Naive thymus-derived CD4-positive, alpha-beta T cell (primary cell): Measurements from ENCODE around the gene SLA2. TPM values are rescaled to one million over a fixed set of nuclear protein-coding genes. Genes with fewer than 3 reads are reported as not detected.
A peak's percentile ranks its signal among the peaks of the same experiment; 100 is the strongest.

ENCODE experiments used
- ATAC-seq: fragments of 150-1000 bp; cut with Tn5 transposase; 2 replicates; pipeline ENCODE4 v1.10.0; 2021; ENCODE audit warnings: mild to moderate bottlenecking, moderate library complexity
- CTCF ChIA-PET: fragments of 350-600 bp; sonication (Branson Sonifier 250); formaldehyde crosslinking; loops from one replicate; lab custom pipeline; 2021; ENCODE audit warnings: antibody characterized with exemption; lab: Charles Lee
- POLR2A ChIA-PET: fragments of 350-600 bp; sonication (Branson Sonifier 250); formaldehyde crosslinking; loops from one replicate; lab custom pipeline; 2021; ENCODE audit warnings: antibody characterized with exemption, inconsistent platforms; lab: Charles Lee
- DNase-seq, 9 donors: peaks; one replicate each; pipeline versions ENCODE4 v3.0.0 to v3.0.0-alpha.2; 2020 to 2022; ENCODE audit warnings: mixed read lengths in 1 of 9
- H3K27ac ChIP-seq: one replicate; pipeline ENCODE4 v1.7.0; 2013; ENCODE audit warnings: mild to moderate bottlenecking, low read depth, low read length, moderate library complexity
- H3K27me3 ChIP-seq, 2 donors: one replicate each; pipeline ENCODE4 v1.7.0; 2013; ENCODE audit warnings: low read length in 2 of 2, mild to moderate bottlenecking in 2 of 2, moderate library complexity in 2 of 2; ENCODE audit not compliant: control insufficient read depth in 2 of 2, insufficient read depth in 2 of 2
- H3K36me3 ChIP-seq, 3 experiments: 1 replicate in 2 of 3; 2 replicates in 1 of 3; pipeline ENCODE4 v1.7.0; 2013; ENCODE audit warnings: low read length in 3 of 3, mild to moderate bottlenecking in 3 of 3, moderate library complexity in 1 of 3; ENCODE audit not compliant: insufficient read depth in 3 of 3, control insufficient read depth in 2 of 3
- H3K4me1 ChIP-seq, 2 donors: one replicate each; pipeline ENCODE4 v1.7.0; 2013; ENCODE audit warnings: low read length in 2 of 2, mild to moderate bottlenecking in 2 of 2, moderate library complexity in 1 of 2; ENCODE audit not compliant: control insufficient read depth in 2 of 2, insufficient read depth in 2 of 2
- H3K4me3 ChIP-seq: 2 replicates; pipeline ENCODE4 v1.7.0; 2013; ENCODE audit warnings: mild to moderate bottlenecking, low read length
- H3K9me3 ChIP-seq, 3 experiments: 1 replicate in 2 of 3; 2 replicates in 1 of 3; pipeline ENCODE4 v1.7.0; 2013; ENCODE audit warnings: low read length in 3 of 3; ENCODE audit not compliant: control insufficient read depth in 2 of 3
- H3K27ac Mint-ChIP-seq, 9 donors: one replicate each; pipeline ENCODE4 v1.8.0; 2020 to 2022; ENCODE audit warnings: mixed read lengths in 9 of 9, mild to moderate bottlenecking in 8 of 9, moderate library complexity in 5 of 9, inconsistent platforms in 2 of 9
- H3K27me3 Mint-ChIP-seq, 5 donors: one replicate each; pipeline ENCODE4 v1.8.0; 2021 to 2022; ENCODE audit warnings: mixed read lengths in 5 of 5, mild to moderate bottlenecking in 1 of 5
- H3K36me3 Mint-ChIP-seq, 5 donors: one replicate each; pipeline ENCODE4 v1.8.0; 2020 to 2022; ENCODE audit warnings: mixed read lengths in 5 of 5, mild to moderate bottlenecking in 3 of 5, inconsistent platforms in 1 of 5
- H3K4me1 Mint-ChIP-seq, 7 donors: one replicate each; pipeline ENCODE4 v1.8.0; 2020 to 2022; ENCODE audit warnings: mixed read lengths in 7 of 7, mild to moderate bottlenecking in 3 of 7, inconsistent platforms in 1 of 7
- H3K4me3 Mint-ChIP-seq, 10 donors: one replicate each; pipeline ENCODE4 v1.8.0; 2020 to 2022; ENCODE audit warnings: mild to moderate bottlenecking in 10 of 10, mixed read lengths in 10 of 10, moderate library complexity in 6 of 10, inconsistent platforms in 2 of 10
- H3K9me3 Mint-ChIP-seq, 11 donors: one replicate each; pipeline ENCODE4 v1.8.0; 2020 to 2022; ENCODE audit warnings: mixed read lengths in 11 of 11, mild to moderate bottlenecking in 4 of 11, inconsistent platforms in 1 of 11, moderate library complexity in 1 of 11
- intact Hi-C, 2 donors: fragments of 100-400 bp; cut with micrococcal nuclease; formaldehyde crosslinking; loops; one replicate each; pipeline ENCODE4 v1.15.1; 2023
- polyA plus RNA-seq, 2 donors: library from polyadenylated mRNA; unstranded; fragments of 300-500 nt; fragmentation: Illumina TruSeq; gene quantifications; one replicate each; pipeline ENCODE4 v1.2.3, GENCODE V29; 2021
- total RNA-seq, 6 experiments: library from RNA in 5 of 6; stranded (reverse) in 5 of 6; gene quantifications; 1 replicate in 5 of 6; 2 replicates in 1 of 6; pipeline ENCODE4 v1.2.3 and lab custom pipeline; 2021 to 2026

The SLA2 gene
- total and polyA plus RNA-seq, 7 experiments from 2014 or later, result 11.0 to 80.7 (median 29.2) TPM

- Mint-ChIP-seq H3K36me3 (peaks cover 10 to 47% (median 25%) of the 10 kb centered on the region in 5 donors), H3K27ac (peak overlapping the region in 7 of 9 donors; percentile 56 to 96 (median 92))
Observed at GRCh38 chr20:36633285-36633772, 12.7 kb downstream of the SLA2 start.

DNA sequence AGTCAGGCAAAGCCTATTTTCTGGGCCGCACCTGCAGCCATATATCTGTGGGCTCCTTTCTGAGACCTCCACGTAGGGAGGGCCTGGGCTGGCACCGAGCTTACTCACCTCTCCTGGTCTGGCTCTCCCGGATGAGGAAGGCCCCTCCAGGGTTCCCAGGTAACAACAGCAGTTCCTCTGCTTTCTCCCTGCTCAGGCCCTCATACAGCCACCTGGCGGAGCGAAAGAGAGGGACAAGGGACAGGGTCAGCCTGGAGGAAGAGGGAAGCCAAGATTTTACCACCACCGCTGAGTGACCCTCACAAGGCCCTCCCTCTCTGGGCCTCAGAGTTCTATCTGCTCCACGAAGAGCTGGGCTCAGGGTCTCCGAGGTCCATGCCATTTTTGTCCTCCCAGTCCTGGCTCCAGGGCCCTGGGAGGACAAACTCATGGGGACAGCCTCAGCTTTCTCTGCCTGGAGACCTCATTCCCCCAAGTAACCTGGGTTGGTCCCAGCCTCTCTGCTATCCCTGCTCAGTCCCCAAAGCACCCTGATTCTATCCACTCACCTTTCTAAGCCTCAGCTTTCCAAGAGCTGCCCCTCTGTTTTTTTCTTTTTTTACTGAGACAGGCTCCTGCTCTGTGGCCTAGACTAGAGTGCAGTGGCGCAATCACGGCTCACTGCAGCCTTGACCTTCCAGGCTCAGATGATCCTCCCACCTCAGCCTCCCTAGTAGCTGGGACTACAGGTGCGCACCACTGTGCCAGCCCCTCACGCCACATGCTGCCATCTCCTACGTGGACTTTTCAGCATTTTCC is 13.3 kb downstream of the SLA2 start:
- no peak overlapping the region for H3K27ac ChIP-seq
- ChIA-PET POLR2A (interaction anchor here (6.7 kb wide), 1 partner anchor 11 kb away, joined by 74 read pairs; the partner anchor contains the start of gene SLA2), CTCF (interaction anchor here (0.9 to 1.4 kb wide), 2 partner anchors 8 to 13 kb away, joined by 4 to 6 read pairs; partner anchors contain the start of gene SLA2)
- no peaks in the 10 kb centered on the region for H3K9me3 Mint-ChIP-seq
- H3K4me3 Mint-ChIP-seq, result no peak overlapping the region
- intact Hi-C loops, result no loop called here
- H3K36me3 ChIP-seq, result peaks cover 4 to 75% (median 11%) of the 10 kb centered on the region in 3 experiments
- H3K27me3 ChIP-seq, result no peaks in the 10 kb centered on the region
- H3K27ac Mint-ChIP-seq, result peak overlapping the region; percentile 55 to 98 (median 94)
- peaks cover 23 to 53% (median 44%) of the 10 kb centered on the region in 7 donors for H3K4me1 Mint-ChIP-seq
- H3K9me3 ChIP-seq, result no peaks in the 10 kb centered on the region
- H3K27me3 Mint-ChIP-seq, result no peaks in the 10 kb centered on the region
- peaks cover 10 to 53% (median 29%) of the 10 kb centered on the region in 5 donors for H3K36me3 Mint-ChIP-seq
- H3K4me1 ChIP-seq, result peaks cover 23 to 30% of the 10 kb centered on the region in 2 donors
- no peak for ATAC-seq
- DNase-seq, result no peak
- no peak overlapping the region for H3K4me3 ChIP-seq

More at GRCh38 chr20:36633285-36633772, 12.7 kb downstream of the SLA2 start:
- no peak overlapping the region for H3K4me3 Mint-ChIP-seq
- Histone ChIP-seq H3K36me3 (peaks cover 1 to 75% (median 11%) of the 10 kb centered on the region in 3 experiments), H3K4me3 (no peak overlapping the region), H3K27ac (no peak overlapping the region), H3K9me3 (no peaks in the 10 kb centered on the region), H3K4me1 (peaks cover 23 to 24% of the 10 kb centered on the region in 2 donors), H3K27me3 (no peaks in the 10 kb centered on the region)
- intact Hi-C loops, result no loop called here
- H3K9me3 Mint-ChIP-seq, result no peaks in the 10 kb centered on the region
- peaks cover 21 to 47% (median 38%) of the 10 kb centered on the region in 7 donors for H3K4me1 Mint-ChIP-seq
- POLR2A ChIA-PET, result interaction anchor here (6.7 kb wide), 1 partner anchor 10 kb away, joined by 74 read pairs; the partner anchor contains the start of gene SLA2
- ATAC-seq, result no peak
- CTCF ChIA-PET, result interaction anchor here (0.9 to 1.4 kb wide), 2 partner anchors 9 to 12 kb away, joined by 4 to 6 read pairs; partner anchors contain the start of gene SLA2
- DNase-seq, result no peak
- no peaks in the 10 kb centered on the region for H3K27me3 Mint-ChIP-seq

GRCh38 chr20:36632147-36632486 is 13.9 kb downstream of the SLA2 start:
- intact Hi-C loops, result no loop called here
- H3K4me3 ChIP-seq, result no peak overlapping the region
- H3K36me3 ChIP-seq, result peaks cover 4 to 75% (median 11%) of the 10 kb centered on the region in 3 experiments
- POLR2A ChIA-PET, result interaction anchor here (2.8 to 6.7 kb wide), 2 partner anchors 12 to 59 kb away, joined by 14 to 74 read pairs; partner anchors contain the start of genes SLA2 and TGIF2
- H3K4me3 Mint-ChIP-seq, result peak overlapping the region in 1 of 10 donors; percentile 0
- peaks cover 23 to 33% of the 10 kb centered on the region in 2 donors for H3K4me1 ChIP-seq
- DNase-seq (no peak), ATAC-seq (no peak)
- CTCF ChIA-PET, result interaction anchor here (1.4 kb wide), 1 partner anchor 14 kb away, joined by 6 read pairs; the partner anchor contains the start of gene SLA2
- H3K27me3 ChIP-seq, result no peaks in the 10 kb centered on the region
- no peaks in the 10 kb centered on the region for H3K27me3 Mint-ChIP-seq
- peaks cover 23 to 54% (median 48%) of the 10 kb centered on the region in 7 donors for H3K4me1 Mint-ChIP-seq
- peak overlapping the region; percentile 55 to 98 (median 94) for H3K27ac Mint-ChIP-seq
- no peaks in the 10 kb centered on the region for H3K9me3 Mint-ChIP-seq
- H3K9me3 ChIP-seq, result no peaks in the 10 kb centered on the region
- H3K27ac ChIP-seq, result no peak overlapping the region
- peaks cover 10 to 58% (median 33%) of the 10 kb centered on the region in 5 donors for H3K36me3 Mint-ChIP-seq

DNA sequence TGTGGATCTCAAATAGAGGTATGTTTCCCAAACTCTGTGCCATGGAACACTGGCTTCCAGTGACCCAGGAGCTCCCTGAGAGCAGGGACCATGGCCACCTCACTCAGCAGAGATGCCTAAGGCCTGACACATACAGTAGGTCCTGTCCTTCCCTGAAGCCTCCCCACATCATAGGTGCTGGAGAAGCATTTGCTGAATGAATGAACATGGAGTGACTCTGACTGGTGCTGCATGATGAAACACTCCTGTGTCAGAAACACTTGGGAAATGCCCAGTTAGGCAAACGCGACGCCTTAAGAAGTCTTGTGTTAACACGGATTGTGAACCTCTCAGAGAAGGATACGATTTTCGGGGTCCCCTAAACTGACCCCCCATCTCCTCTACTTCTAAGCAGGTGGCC is 14.3 kb downstream of the SLA2 start:
- intact Hi-C loops, result loop anchor here in 1 of 2 donors (2.0 kb wide), 1 partner anchor 13 kb away; no protein-coding TSS in a partner anchor
- Mint-ChIP-seq H3K27ac (peak overlapping the region; percentile 55 to 98 (median 94)), H3K4me3 (peak overlapping the region in 3 of 10 donors; percentile 0 to 9 (median 3)), H3K27me3 (no peaks in the 10 kb centered on the region), H3K9me3 (no peaks in the 10 kb centered on the region), H3K36me3 (peaks cover 10 to 59% (median 38%) of the 10 kb centered on the region in 5 donors), H3K4me1 (peaks cover 22 to 59% (median 48%) of the 10 kb centered on the region in 7 donors)
- DNase-seq, result no peak
- no peak for ATAC-seq
- peaks cover 23 to 33% of the 10 kb centered on the region in 2 donors for H3K4me1 ChIP-seq
- H3K36me3 ChIP-seq, result peaks cover 4 to 75% (median 11%) of the 10 kb centered on the region in 3 experiments
- H3K27ac ChIP-seq, result no peak overlapping the region
- CTCF ChIA-PET, result no interaction called here
- POLR2A ChIA-PET, result interaction anchor here (2.8 to 6.7 kb wide), 2 partner anchors 12 to 59 kb away, joined by 14 to 74 read pairs; partner anchors contain the start of genes SLA2 and TGIF2
- no peaks in the 10 kb centered on the region for H3K27me3 ChIP-seq
- H3K4me3 ChIP-seq, result no peak overlapping the region
- H3K9me3 ChIP-seq, result no peaks in the 10 kb centered on the region

GRCh38 chr20:36629719-36630681 is 16.0 kb downstream of the SLA2 start:
- Histone ChIP-seq H3K36me3 (peaks cover 4 to 78% (median 8%) of the 10 kb centered on the region in 3 experiments), H3K27me3 (no peaks in the 10 kb centered on the region), H3K27ac (peak overlapping the region; percentile 64), H3K4me1 (peaks cover 23 to 33% of the 10 kb centered on the region in 2 donors), H3K9me3 (no peaks in the 10 kb centered on the region), H3K4me3 (peak overlapping the region; percentile 1)
- no peaks in the 10 kb centered on the region for H3K9me3 Mint-ChIP-seq
- ChIA-PET POLR2A (interaction anchor here (0.5 to 6.7 kb wide), 12 partner anchors 12 to 429 kb away, joined by 3 to 74 read pairs (median 3); partner anchors contain the start of genes RAB5IF, SLA2 and TGIF2), CTCF (interaction anchor here (0.6 to 2.5 kb wide), 4 partner anchors 15 to 104 kb away, joined by 3 to 15 read pairs (median 4); partner anchors contain the start of gene SLA2)
- peak overlapping the region; percentile 79 to 89 (median 82) for H3K4me3 Mint-ChIP-seq
- peaks cover 20 to 55% (median 47%) of the 10 kb centered on the region in 7 donors for H3K4me1 Mint-ChIP-seq
- H3K27ac Mint-ChIP-seq, result peak overlapping the region; percentile 91 to 98 (median 95)
- intact Hi-C loops, result loop anchor here (1.0 to 2.0 kb wide), 2 partner anchors 15 to 16 kb away; partner anchors contain the start of gene SLA2 (in 1 of the 2)
- H3K27me3 Mint-ChIP-seq, result no peaks in the 10 kb centered on the region
- peaks cover 10 to 56% (median 39%) of the 10 kb centered on the region in 5 donors for H3K36me3 Mint-ChIP-seq
- DNase-seq (peak in 8 of 9 donors; percentile 28 to 48 (median 46)), ATAC-seq (peak; percentile 88)
